ENCODE results near the gene KIAA1549. TPM values are rescaled to one million over a fixed set of nuclear protein-coding genes. Genes with fewer than 3 reads are reported as not detected.

The KIAA1549 gene
- total RNA-seq, 4 donors from 2014 or later = 0.83 to 2.1 (median 1.5) TPM

DNA sequence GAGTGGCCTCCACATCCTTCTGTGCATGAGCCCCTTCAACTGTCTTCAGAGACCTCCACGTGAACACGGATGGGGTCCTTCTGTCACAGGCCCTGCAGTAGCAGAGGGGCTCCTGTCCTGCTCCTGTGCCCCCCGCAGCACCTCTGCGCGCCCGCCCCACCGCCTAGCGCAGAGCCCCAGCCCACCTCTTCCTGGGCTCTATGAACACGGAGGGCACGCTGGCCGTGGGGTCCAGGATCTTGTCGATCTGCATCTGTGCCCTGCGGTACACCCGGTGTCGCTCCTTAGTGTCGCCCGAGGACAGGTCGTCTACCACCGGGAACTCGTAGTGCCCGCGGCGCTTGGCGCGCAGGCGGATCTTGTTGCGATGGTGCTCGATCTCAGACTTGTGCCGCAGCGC lies 111.8 kb downstream of the KIAA1549 start:
- no peak for DNase-seq (ENCODE audit: low spot score in 2 of 2)
- Histone ChIP-seq H3K4me3 (no peak overlapping the region), H3K36me3 (peaks cover 18% of the 10 kb centered on the region), H3K27me3 (no peaks in the 10 kb centered on the region), H3K27ac (no peak overlapping the region), H3K9me3 (no peaks in the 10 kb centered on the region), H3K4me1 (no peaks in the 10 kb centered on the region)
- TF ChIP-seq, protein P1, sequence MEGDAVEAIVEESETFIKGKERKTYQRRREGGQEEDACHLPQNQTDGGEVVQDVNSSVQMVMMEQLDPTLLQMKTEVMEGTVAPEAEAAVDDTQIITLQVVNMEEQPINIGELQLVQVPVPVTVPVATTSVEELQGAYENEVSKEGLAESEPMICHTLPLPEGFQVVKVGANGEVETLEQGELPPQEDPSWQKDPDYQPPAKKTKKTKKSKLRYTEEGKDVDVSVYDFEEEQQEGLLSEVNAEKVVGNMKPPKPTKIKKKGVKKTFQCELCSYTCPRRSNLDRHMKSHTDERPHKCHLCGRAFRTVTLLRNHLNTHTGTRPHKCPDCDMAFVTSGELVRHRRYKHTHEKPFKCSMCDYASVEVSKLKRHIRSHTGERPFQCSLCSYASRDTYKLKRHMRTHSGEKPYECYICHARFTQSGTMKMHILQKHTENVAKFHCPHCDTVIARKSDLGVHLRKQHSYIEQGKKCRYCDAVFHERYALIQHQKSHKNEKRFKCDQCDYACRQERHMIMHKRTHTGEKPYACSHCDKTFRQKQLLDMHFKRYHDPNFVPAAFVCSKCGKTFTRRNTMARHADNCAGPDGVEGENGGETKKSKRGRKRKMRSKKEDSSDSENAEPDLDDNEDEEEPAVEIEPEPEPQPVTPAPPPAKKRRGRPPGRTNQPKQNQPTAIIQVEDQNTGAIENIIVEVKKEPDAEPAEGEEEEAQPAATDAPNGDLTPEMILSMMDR (IDR thresholded peaks at IDR 0.05) = no peak
- TF ChIP-seq EP300 (IDR thresholded peaks at IDR 0.05) (no peak), POLR2AphosphoS5 (IDR thresholded peaks at IDR 0.05) (no peak), POLR2A (IDR thresholded peaks at IDR 0.05) (no peak)
- 98% methylated on average over 30 of the region's 30 CpGs for WGBS

DNA sequence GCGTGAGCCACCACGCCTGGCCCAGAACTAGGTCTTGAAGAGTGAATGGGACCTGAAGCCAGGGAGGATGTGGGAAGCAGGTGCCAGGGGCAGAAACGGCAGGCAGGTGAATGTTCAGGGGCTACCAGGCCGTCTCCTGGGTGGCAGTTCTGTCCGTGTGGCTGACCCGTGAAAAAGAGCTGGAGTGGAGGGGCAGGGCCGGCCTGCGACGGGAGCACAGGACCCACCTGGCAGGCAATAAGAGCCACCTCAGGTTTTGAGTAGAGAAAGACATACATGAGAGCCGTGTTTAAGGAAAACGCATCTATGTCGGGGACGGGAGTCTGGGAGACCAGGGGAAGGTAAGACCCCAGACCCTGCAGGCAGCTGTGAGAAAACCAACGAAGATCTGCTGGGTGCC lies 112.5 kb downstream of the KIAA1549 start:
- no peak overlapping the region for H3K27ac ChIP-seq
- no peak overlapping the region for H3K4me3 ChIP-seq
- no peaks in the 10 kb centered on the region for H3K4me1 ChIP-seq
- no peaks in the 10 kb centered on the region for H3K27me3 ChIP-seq
- H3K36me3 ChIP-seq = peaks cover 18% of the 10 kb centered on the region
- 96% methylated on average over 14 of the region's 14 CpGs for WGBS
- TF ChIP-seq POLR2A (IDR thresholded peaks at IDR 0.05) (no peak), POLR2AphosphoS5 (IDR thresholded peaks at IDR 0.05) (no peak), EP300 (IDR thresholded peaks at IDR 0.05) (no peak)
- TF ChIP-seq, protein P1 (IDR thresholded peaks at IDR 0.05) = no peak
- DNase-seq (ENCODE audit: low spot score in 2 of 2) = no peak
- no peaks in the 10 kb centered on the region for H3K9me3 ChIP-seq

DNA sequence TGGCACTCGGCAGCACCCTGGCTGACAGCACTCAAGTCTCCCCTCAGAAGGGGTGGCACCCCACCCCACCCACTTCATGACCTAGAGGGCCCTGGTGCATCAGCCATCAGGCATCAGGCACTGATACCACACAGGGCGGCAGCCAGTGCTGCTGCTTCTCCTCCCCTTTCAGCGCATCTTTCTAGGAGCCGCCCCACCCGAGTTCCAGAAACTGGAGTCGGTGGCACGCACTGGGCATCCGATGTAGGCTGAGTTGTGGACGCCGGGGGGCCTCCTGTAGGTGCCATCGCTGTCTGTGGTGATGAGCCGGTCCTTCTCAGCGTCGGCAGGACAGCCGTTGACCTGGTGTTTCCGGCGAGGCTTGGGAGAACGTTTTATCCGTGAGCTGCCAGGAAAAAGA lies 113.4 kb downstream of the KIAA1549 start:
- TF ChIP-seq POLR2AphosphoS5 (IDR thresholded peaks at IDR 0.05) (no peak), EP300 (IDR thresholded peaks at IDR 0.05) (no peak), POLR2A (IDR thresholded peaks at IDR 0.05) (no peak)
- TF ChIP-seq, protein P1 (IDR thresholded peaks at IDR 0.05) = no peak
- Histone ChIP-seq H3K4me3 (no peak overlapping the region), H3K4me1 (no peaks in the 10 kb centered on the region), H3K9me3 (no peaks in the 10 kb centered on the region), H3K27ac (no peak overlapping the region), H3K27me3 (no peaks in the 10 kb centered on the region), H3K36me3 (peaks cover 18% of the 10 kb centered on the region)
- WGBS = 93% methylated on average over 18 of the region's 19 CpGs
- DNase-seq (ENCODE audit: low spot score in 2 of 2) = no peak

DNA sequence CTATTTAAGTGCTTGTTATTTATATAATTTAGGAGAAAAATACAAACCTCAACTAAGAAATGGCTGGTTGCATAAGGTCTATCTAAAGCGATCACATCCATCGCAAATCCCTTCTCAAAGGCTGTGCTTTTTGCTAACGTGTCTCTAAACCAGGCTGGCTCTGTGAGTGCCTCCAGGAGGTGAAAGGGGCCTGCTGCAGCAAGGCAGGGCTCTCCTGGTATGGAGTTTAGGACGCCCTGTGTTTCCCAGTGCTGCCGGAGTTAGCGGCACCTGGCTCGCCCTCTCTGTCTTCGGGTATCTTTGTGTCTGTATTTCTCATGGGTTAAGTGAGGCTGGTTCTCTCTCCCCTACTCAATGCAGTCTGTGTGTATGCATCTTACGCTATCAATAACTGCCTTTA lies 114.8 kb downstream of the KIAA1549 start:
- no peak for DNase-seq (ENCODE audit: low spot score in 2 of 2)
- H3K27ac ChIP-seq = no peak overlapping the region
- H3K4me1 ChIP-seq = no peaks in the 10 kb centered on the region
- H3K27me3 ChIP-seq = no peaks in the 10 kb centered on the region
- H3K9me3 ChIP-seq = no peaks in the 10 kb centered on the region
- H3K4me3 ChIP-seq = no peak overlapping the region
- no peak for TF ChIP-seq POLR2AphosphoS5 (IDR thresholded peaks at IDR 0.05)
- TF ChIP-seq, protein P1 (IDR thresholded peaks at IDR 0.05) = no peak
- TF ChIP-seq POLR2A (IDR thresholded peaks at IDR 0.05) = no peak
- no peak for TF ChIP-seq EP300 (IDR thresholded peaks at IDR 0.05)
- WGBS = 97% methylated on average over 9 of the region's 9 CpGs
- peaks cover 18% of the 10 kb centered on the region for H3K36me3 ChIP-seq

DNA sequence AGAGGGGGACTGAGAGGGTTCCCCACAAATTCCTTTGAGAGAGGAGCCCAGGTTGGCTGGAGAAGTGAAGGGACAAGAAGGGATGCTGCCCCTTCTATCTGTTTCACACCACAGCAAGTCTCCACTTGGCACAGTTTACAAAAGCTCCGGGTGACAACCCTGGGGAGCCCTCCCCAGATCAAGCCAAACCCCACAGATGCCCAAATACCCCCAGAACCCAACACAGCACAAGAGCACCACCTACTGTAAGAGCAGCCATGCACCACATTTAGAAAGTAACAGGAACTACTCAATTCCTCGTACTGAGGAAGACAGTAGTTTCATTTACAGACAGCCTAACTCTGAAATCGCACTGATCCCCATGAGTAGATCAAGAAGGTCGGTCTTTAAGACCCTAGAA lies 115.3 kb downstream of the KIAA1549 start:
- TF ChIP-seq POLR2A (IDR thresholded peaks at IDR 0.05) (no peak), POLR2AphosphoS5 (IDR thresholded peaks at IDR 0.05) (no peak), EP300 (IDR thresholded peaks at IDR 0.05) (no peak)
- TF ChIP-seq, protein P1 (IDR thresholded peaks at IDR 0.05) = no peak
- 65% methylated on average over 4 of the region's 4 CpGs for WGBS
- Histone ChIP-seq H3K4me3 (no peak overlapping the region), H3K4me1 (no peaks in the 10 kb centered on the region), H3K27ac (no peak overlapping the region), H3K36me3 (peaks cover 18% of the 10 kb centered on the region), H3K9me3 (no peaks in the 10 kb centered on the region), H3K27me3 (no peaks in the 10 kb centered on the region)
- DNase-seq (ENCODE audit: low spot score in 2 of 2) = no peak

Data from suprapubic skin (tissue), 4 donors.